NCI-H460 (cell line): ENCODE results near the gene THTPA. TPM values are rescaled to one million over a fixed set of nuclear protein-coding genes. Genes with fewer than 3 reads are reported as not detected.
"Not testable (repeated sequence)": the region's sequence is repeated elsewhere in the genome, so short reads cannot be mapped to it uniquely, and the experiment has no call there.

Experiments
- DNase-seq: peaks from one replicate; pipeline ENCODE4 v3.0.0-alpha.2; 2016; ENCODE audit warnings: low read depth; ENCODE audit errors: extremely low read depth
- total RNA-seq: library from RNA; depleted of rRNA; stranded (reverse); fragments of >200 nt; shearing (Covaris generic); gene quantifications from 2 replicates; pipeline ENCODE4 v1.2.3, GENCODE V29; 2014; rRNA removed

The THTPA gene
- total RNA-seq, 1 experiment from 2014 or later: 15.3 TPM

- no peak for DNase-seq
Measured at GRCh38 chr14:23609001-23609400, 52.9 kb downstream of the THTPA start.

GRCh38 chr14:23609411-23610089 lies 53.5 kb downstream of the THTPA start:
- DNase-seq: not testable (repeated sequence)

Other genes with a start within 250 kb of the THTPA start
- 21.2 and 25.9 TPM in 2 replicates for gene BCL2L2, start 249.4 kb upstream of the THTPA start, total RNA-seq
- gene PABPN1, start 234.8 kb upstream of the THTPA start, total RNA-seq: 70.8 and 90.2 TPM in 2 replicates
- gene SLC22A17, start 203.4 kb upstream of the THTPA start, total RNA-seq: 1.6 and 2.2 TPM in 2 replicates
- 0.05 TPM in 1 of 2 replicates, not detected in the other for gene EFS, start 191.1 kb upstream of the THTPA start, total RNA-seq
- gene IL25, start 183.5 kb upstream of the THTPA start, total RNA-seq: not detected in 2 replicates
- gene CMTM5, start 179.2 kb upstream of the THTPA start, total RNA-seq: not detected in 2 replicates
- not detected in 2 replicates for gene MYH6, start 148.0 kb upstream of the THTPA start, total RNA-seq
- not detected in 2 replicates for gene MYH7, start 120.6 kb upstream of the THTPA start, total RNA-seq
- 95.6 and 99.4 TPM in 2 replicates for gene NGDN, start 86.6 kb upstream of the THTPA start, total RNA-seq
- 0.15 and 0.43 TPM in 2 replicates for gene ZFHX2, start 4.5 kb upstream of the THTPA start, total RNA-seq
- gene AP1G2, start 11.5 kb downstream of the THTPA start, total RNA-seq: 28.7 and 45.2 TPM in 2 replicates
- not detected in 2 replicates for gene JPH4, start 22.5 kb downstream of the THTPA start, total RNA-seq
- 0.69 and 0.84 TPM in 2 replicates for gene DHRS2, start 80.1 kb downstream of the THTPA start, total RNA-seq